Neural cell (in vitro differentiated cells): Measurements from ENCODE around the gene RHOBTB3.

ENCODE experiments used
- CTCF ChIP-seq: fragments of 450-650 bp; IDR thresholded peaks from 2 replicates; pipeline ENCODE4 v1.5.1; 2014; ENCODE audit warnings: antibody characterized with exemption, mild to moderate bottlenecking, moderate library complexity; ENCODE audit not compliant: poor library complexity, severe bottlenecking
- EP300 ChIP-seq: fragments of 450-650 bp; conservative IDR thresholded peaks from 2 replicates; pipeline ENCODE4 v1.6.1; 2014; ENCODE audit warnings: antibody characterized with exemption, mild to moderate bottlenecking, moderate library complexity; ENCODE audit not compliant: poor library complexity, severe bottlenecking

GRCh38 chr5:95837492-95837891 lies 106.4 kb downstream of the RHOBTB3 start:
- TF ChIP-seq EP300, result no peak
- no peak for TF ChIP-seq CTCF
